Nephron progenitor cell (in vitro differentiated cells): ENCODE data around the gene DCP1B.
"Not testable (repeated sequence)": the region's sequence is repeated elsewhere in the genome, so short reads cannot be mapped to it uniquely, and the experiment has no call there.

Experiments
- DNase-seq: peaks from one replicate; pipeline ENCODE4 v3.0.0; 2021
- H3K27ac Mint-ChIP-seq: 2 replicates; pipeline ENCODE4 v1.8.0; 2021; ENCODE audit warnings: mild to moderate bottlenecking, moderate library complexity, mixed read lengths
- H3K27me3 Mint-ChIP-seq: 2 replicates; pipeline ENCODE4 v1.8.0; 2021; ENCODE audit warnings: mild to moderate bottlenecking, low read depth, mixed read lengths; ENCODE audit not compliant: poor library complexity
- H3K36me3 Mint-ChIP-seq: 2 replicates; pipeline ENCODE4 v1.8.0; 2021; ENCODE audit warnings: low read depth, mixed read lengths
- H3K4me1 Mint-ChIP-seq: 2 replicates; pipeline ENCODE4 v1.8.0; 2021; ENCODE audit warnings: mixed read lengths
- H3K4me3 Mint-ChIP-seq: 2 replicates; pipeline ENCODE4 v1.8.0; 2021; ENCODE audit warnings: mild to moderate bottlenecking, moderate library complexity, mixed read lengths
- H3K9me3 Mint-ChIP-seq: 2 replicates; pipeline ENCODE4 v1.8.0; 2021; ENCODE audit warnings: mild to moderate bottlenecking, moderate library complexity, mixed read lengths
- CTCF ChIP-seq: fragments of 200-600 bp; sonication (generic); IDR thresholded peaks from 2 replicates; pipeline ENCODE4 v1.5.0; 2021; ENCODE audit warnings: antibody characterized with exemption

The DCP1B gene

DNA sequence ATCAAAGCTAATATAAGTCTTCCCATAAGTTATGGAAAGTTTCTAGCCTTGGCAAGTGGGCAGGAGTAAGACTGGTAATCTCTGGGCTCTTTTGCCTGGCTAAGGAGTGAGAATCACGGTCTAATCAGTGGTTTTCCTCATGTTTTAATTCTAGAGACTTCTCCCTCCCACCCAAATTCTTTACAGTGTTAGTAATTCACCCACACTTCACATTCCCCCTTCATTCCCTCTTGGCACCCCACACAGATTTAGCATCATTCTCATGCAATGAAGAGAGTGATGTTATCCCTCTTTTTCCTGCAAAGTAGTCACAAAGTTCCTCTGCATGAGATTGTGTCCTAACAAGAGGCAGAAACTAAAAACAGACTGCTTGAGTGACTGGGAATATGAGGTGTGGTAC, 57.2 kb downstream of the DCP1B start:
- no peak overlapping the region for H3K4me3 Mint-ChIP-seq
- H3K27ac Mint-ChIP-seq, result no peak overlapping the region
- H3K27me3 Mint-ChIP-seq, result no peaks in the 10 kb centered on the region
- H3K9me3 Mint-ChIP-seq, result peaks cover 35% of the 10 kb centered on the region
- H3K4me1 Mint-ChIP-seq, result no peaks in the 10 kb centered on the region
- H3K36me3 Mint-ChIP-seq, result peaks cover 93% of the 10 kb centered on the region
- TF ChIP-seq CTCF, result no peak
- DNase-seq, result no peak

DNA sequence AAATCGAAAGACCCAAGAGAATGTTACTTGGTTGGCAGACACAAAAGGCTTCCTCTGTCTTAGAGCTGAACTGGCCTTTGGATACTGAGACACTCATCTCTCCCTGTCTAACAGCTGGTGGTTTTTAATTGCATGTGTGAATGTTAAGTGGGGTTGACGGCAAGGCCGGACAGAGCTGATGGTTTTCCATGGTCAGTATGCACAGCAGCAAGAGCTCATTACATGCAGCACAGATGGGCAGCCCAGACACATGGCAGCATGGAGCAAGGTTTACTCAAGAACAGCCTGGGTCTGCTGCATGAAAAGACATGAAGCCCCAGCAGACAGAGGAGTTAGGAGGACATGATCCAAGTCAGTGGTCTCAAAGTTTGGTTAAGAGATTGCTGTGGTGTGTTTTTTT, 58.0 kb downstream of the DCP1B start:
- Mint-ChIP-seq H3K4me3 (no peak overlapping the region), H3K9me3 (peaks cover 35% of the 10 kb centered on the region), H3K27me3 (no peaks in the 10 kb centered on the region), H3K27ac (peak overlapping the region; percentile 10), H3K4me1 (no peaks in the 10 kb centered on the region), H3K36me3 (peaks cover 93% of the 10 kb centered on the region)
- no peak for TF ChIP-seq CTCF
- no peak for DNase-seq

DNA sequence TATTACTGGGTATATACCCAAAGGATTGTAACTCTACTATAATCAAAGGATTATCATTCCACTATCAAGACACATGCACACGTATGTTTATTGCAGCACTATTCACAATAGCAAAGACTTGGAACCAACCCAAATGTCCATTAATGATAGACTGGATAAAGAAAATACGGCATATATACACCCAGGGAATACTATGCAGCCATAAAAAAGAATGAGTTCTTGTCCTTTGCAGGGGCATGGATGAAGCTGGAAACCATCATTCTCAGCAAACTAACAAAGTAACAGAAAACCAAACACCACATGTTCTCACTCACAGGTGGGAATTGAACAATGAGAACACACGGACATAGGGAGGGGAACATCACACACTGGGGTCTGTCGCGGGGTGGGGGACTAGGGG, 58.8 kb downstream of the DCP1B start:
- H3K27ac Mint-ChIP-seq, H3K27me3 Mint-ChIP-seq, H3K4me3 Mint-ChIP-seq, DNase-seq, H3K4me1 Mint-ChIP-seq: not testable (repeated sequence)
- peaks cover 96% of the 10 kb centered on the region for H3K36me3 Mint-ChIP-seq
- H3K9me3 Mint-ChIP-seq, result peaks cover 35% of the 10 kb centered on the region

GRCh38 chr12:1939801-1940607, 64.3 kb downstream of the DCP1B start:
- peaks cover 51% of the 10 kb centered on the region for H3K36me3 Mint-ChIP-seq
- peak; percentile 95 for DNase-seq
- H3K4me3 Mint-ChIP-seq, result no peak overlapping the region
- H3K27ac Mint-ChIP-seq, result no peak overlapping the region
- peaks cover 24% of the 10 kb centered on the region for H3K9me3 Mint-ChIP-seq
- peaks cover 1% of the 10 kb centered on the region for H3K27me3 Mint-ChIP-seq
- H3K4me1 Mint-ChIP-seq, result peaks cover 20% of the 10 kb centered on the region
- TF ChIP-seq CTCF, result peak; percentile 96

DNA sequence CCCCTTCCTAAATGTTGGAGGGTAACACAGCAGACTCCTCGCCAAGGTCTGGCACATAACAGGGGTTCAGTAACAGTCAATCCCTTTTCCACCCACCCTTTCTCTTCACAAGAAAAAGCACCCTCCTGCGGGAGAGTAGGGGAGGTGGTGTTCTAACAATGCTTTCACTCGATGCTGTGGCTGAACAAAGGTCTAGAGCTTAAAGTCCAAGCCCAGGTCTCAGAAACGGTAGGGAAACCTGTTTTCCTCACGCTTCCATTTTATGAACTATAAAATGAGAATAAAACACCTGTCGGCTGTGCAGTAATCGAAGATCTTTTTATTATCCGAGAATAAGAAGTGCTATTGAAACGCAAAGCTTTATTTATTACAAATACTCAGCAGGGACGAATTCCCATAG, 64.9 kb downstream of the DCP1B start:
- Mint-ChIP-seq H3K27me3 (peaks cover 2% of the 10 kb centered on the region), H3K4me1 (peaks cover 22% of the 10 kb centered on the region), H3K36me3 (peaks cover 44% of the 10 kb centered on the region), H3K27ac (no peak overlapping the region), H3K4me3 (no peak overlapping the region), H3K9me3 (peaks cover 17% of the 10 kb centered on the region)
- no peak for DNase-seq
- TF ChIP-seq CTCF, result no peak

GRCh38 chr12:1937481-1938224, 66.6 kb downstream of the DCP1B start:
- peaks cover 5% of the 10 kb centered on the region for H3K27me3 Mint-ChIP-seq
- peaks cover 27% of the 10 kb centered on the region for H3K36me3 Mint-ChIP-seq
- TF ChIP-seq CTCF, result no peak
- H3K4me3 Mint-ChIP-seq, result no peak overlapping the region
- H3K4me1 Mint-ChIP-seq, result peaks cover 38% of the 10 kb centered on the region
- peaks cover under 1% of the 10 kb centered on the region for H3K9me3 Mint-ChIP-seq
- no peak for DNase-seq
- peak overlapping the region; percentile 58 for H3K27ac Mint-ChIP-seq
